KOPT-K1 (cell line): ENCODE results near the gene PSME1.

ENCODE experiments used
- H3K27ac ChIP-seq: fragments of 200-600 bp; sonication (generic); 2 replicates; pipeline ENCODE4 v1.5.1; 2016; ENCODE audit warnings: antibody characterized with exemption, mild to moderate bottlenecking, low read depth, low read length; ENCODE audit not compliant: poor library complexity, severe bottlenecking
- H3K36me3 ChIP-seq: fragments of 200-600 bp; sonication (generic); 2 replicates; pipeline ENCODE4 v1.5.1; 2017; ENCODE audit warnings: antibody characterized with exemption, mild to moderate bottlenecking, low read length, moderate library complexity; ENCODE audit not compliant: insufficient read depth
- H3K9me3 ChIP-seq: fragments of 200-600 bp; sonication (generic); 2 replicates; pipeline ENCODE4 v1.5.1; 2017; ENCODE audit warnings: antibody characterized with exemption, low read length, mild to moderate bottlenecking; ENCODE audit not compliant: insufficient read depth, poor library complexity, severe bottlenecking

PSME1 gene

DNA sequence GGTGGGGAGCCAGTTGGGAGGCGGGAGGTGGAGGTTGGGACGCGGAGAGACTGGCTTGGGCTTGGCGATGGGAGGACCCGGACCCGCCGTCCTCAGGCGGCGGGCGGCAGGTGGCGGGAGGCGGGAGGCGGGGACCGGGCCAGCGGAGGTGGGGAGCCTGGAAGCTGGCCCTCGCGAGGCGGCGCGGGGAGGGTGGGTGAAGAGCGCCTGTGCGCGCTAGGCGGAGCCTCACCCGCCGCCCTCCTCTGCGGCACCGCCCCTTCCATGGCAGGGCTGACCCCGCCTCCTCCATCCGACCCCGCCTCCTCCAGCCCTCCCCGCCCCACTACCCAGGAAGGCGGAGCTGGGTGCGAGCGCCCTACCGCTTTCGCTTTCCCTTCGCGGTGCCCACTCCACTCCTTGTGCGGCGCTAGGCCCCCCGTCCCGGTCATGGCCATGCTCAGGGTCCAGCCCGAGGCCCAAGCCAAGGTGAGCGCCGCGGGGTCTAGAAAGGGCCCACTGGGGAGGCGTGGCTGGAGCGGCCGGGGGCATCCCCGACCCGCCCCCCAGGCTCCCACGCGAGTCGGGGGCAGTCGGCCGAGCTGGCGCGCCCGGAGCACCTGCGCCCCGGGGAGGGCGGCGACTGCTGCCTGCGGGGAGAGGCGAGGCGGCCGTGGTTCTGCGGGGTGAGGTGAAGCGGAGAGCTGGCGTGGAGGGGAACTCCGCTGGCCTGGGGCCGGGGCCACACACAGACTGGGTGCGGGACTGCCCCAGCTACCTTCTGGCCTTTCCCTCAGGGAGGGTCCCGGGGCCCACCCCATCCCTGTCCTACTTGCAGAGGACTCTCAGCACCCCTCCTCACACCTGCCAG lies at the start of gene PSME1:
Gene PSME1, plus strand, starts transcription at position 361 of the 850 bp plus-strand sequence. Its CDS starts 69 bp downstream, at position 430.
- Histone ChIP-seq H3K36me3 (peaks cover 29% of the 10 kb centered on the region), H3K9me3 (no peaks in the 10 kb centered on the region), H3K27ac (peak within 1 kb of the TSS; percentile 94)

DNA sequence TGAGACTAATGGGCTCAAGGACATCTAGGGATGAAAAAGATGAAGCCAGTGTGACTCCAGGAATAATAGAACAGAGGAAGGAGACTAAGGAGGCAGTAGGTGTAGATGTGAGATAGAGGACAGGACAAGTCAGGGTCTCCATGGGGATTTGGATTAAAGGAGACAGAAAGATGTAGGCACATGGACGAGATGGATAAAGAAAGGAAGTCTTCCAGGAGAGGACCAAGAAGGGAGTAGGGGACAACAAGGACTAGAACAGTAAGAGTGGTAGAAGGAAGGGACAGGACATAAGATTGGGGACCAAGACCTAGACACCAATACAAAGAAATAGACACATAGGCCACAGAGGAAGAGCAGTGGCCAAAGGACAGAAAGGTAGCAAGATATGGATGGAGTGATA lies 49.0 kb upstream of the PSME1 start:
- Histone ChIP-seq H3K27ac (no peak overlapping the region), H3K9me3 (no peaks in the 10 kb centered on the region)

DNA sequence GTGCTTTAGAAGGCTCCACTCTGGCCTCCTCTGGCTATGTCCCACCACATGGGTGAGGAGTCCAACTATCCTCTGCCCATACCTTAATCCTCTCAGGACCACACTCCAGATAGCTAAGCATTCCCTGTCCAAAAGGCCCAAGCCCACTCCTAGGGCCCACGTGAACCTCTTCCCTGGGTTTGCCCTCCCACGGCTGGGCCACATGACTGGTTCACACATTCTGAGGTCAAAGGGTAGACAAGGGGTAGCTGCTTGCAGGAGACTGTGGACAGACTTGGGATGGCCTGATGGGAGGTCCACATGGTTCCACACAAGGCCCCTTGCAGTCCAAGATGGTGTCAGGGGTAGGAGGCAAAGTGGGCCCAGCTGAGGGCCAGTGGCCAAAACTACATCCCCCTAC lies 47.9 kb upstream of the PSME1 start:
- Histone ChIP-seq H3K9me3 (no peaks in the 10 kb centered on the region), H3K36me3 (no peaks in the 10 kb centered on the region)

More for the DNA sequence above, 49.0 kb upstream of the PSME1 start:
- no peaks in the 10 kb centered on the region for H3K36me3 ChIP-seq

DNA sequence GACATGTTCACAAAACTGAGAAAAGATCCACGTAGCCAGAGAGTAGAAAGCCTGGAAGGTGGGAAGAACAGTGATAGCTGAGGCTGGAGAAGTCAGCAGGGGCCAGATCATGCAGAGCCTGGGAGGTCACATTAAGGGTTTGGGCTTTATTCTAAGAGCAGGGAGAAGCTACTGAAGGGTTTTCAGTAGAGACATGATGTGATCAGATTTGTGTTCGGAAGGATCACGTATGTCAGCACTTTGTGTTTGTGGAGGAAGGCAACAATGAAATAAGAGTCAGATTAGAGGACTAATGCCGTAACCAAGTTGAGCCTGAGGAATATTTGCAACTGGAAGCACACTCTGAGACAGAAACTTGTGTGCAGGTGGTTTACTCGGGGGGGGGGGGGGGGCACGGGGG lies 46.1 kb upstream of the PSME1 start:
- H3K36me3 ChIP-seq, result no peaks in the 10 kb centered on the region
- no peak overlapping the region for H3K27ac ChIP-seq
- H3K9me3 ChIP-seq, result no peaks in the 10 kb centered on the region

More for the DNA sequence above, 47.9 kb upstream of the PSME1 start:
- H3K27ac ChIP-seq, result no peak overlapping the region

DNA sequence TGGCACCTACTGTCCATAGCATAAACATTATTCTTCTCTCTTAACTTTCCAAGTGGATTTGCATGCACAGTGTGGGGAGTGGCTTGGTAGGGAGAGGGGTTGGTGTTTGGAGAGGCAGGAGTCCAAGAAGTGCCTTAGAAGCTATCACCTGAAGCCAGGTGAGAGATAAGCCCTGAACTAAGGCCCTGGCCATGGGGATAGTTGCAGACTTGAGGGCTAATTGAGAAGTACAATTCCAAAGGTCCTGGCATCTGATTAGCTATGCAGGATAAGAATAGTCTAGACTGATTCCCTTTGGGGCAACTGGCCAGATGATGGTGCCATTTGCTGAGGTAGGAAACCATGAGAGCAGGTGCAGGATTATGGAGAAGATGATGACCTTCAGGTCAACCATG lies 43.9 kb upstream of the PSME1 start:
- Histone ChIP-seq H3K9me3 (no peaks in the 10 kb centered on the region), H3K27ac (no peak overlapping the region), H3K36me3 (no peaks in the 10 kb centered on the region)

DNA sequence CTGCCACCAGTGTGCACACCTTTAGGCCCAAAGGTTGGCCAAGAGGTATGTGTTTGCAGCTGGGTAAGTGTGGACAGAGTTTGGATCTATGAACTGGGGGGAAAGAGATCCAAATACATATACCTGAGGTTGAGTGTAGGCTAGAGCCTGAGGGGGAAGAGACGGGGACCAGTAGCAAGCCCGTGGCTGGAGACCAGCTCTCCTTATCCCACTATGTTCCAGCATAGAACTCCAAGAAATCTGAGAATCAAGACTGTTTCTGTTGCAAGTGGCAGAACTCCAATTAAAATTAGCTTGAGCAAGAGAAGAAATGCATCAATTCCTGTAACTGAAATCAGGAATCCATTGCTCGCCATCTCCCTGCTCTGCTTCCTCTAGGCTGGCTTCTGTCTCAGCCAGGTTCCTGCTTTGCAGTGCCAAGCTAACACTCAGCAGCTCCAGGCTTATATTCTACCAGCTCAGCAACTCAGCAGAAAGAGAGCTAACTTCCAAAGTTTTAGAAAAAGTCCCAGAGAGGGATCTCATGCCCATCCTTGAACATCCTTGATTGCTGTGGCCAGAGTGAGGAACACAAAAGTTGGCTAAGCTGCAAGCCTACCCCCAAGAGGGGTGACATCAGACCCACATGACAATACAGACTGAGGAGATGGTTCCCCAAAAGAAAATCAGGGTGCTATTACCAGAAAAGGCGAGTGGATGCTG lies 43.3 kb upstream of the PSME1 start:
- H3K36me3 ChIP-seq, result no peaks in the 10 kb centered on the region
- no peaks in the 10 kb centered on the region for H3K9me3 ChIP-seq
- no peak overlapping the region for H3K27ac ChIP-seq

DNA sequence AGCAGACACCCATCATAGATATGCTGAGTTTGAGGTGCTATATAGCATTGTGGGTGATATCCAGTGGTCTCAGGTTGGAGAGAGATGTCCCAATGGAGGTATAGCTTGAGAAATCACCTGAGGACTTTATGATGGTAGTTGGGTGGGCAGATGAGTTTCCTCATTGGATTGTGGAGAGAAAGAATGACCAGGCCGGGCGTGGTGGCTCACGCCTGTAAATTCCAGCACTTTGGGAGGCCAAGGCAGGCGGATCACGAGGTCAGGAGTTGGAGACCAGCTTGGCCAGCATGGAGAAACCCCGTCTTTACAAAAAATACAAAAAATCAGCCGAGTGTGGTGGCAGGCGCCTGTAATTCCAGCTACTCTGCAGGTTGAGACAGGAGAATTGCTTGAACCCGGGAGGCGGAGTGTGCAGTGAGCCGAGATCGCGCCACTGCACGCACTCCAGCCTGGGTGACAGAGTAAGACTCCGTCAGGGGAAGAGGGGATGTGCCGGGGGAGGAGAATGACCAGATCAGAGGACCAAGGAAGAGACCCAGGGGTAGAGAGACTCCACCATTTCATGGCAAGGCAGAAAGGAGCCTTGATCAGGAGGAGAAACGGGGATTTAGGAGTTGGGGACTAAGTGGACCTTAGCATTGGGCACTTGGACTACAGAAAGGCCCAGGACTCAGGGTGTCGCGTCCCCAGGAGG lies 42.6 kb upstream of the PSME1 start:
- Histone ChIP-seq H3K36me3 (no peaks in the 10 kb centered on the region), H3K27ac (peak overlapping the region; percentile 79), H3K9me3 (no peaks in the 10 kb centered on the region)

DNA sequence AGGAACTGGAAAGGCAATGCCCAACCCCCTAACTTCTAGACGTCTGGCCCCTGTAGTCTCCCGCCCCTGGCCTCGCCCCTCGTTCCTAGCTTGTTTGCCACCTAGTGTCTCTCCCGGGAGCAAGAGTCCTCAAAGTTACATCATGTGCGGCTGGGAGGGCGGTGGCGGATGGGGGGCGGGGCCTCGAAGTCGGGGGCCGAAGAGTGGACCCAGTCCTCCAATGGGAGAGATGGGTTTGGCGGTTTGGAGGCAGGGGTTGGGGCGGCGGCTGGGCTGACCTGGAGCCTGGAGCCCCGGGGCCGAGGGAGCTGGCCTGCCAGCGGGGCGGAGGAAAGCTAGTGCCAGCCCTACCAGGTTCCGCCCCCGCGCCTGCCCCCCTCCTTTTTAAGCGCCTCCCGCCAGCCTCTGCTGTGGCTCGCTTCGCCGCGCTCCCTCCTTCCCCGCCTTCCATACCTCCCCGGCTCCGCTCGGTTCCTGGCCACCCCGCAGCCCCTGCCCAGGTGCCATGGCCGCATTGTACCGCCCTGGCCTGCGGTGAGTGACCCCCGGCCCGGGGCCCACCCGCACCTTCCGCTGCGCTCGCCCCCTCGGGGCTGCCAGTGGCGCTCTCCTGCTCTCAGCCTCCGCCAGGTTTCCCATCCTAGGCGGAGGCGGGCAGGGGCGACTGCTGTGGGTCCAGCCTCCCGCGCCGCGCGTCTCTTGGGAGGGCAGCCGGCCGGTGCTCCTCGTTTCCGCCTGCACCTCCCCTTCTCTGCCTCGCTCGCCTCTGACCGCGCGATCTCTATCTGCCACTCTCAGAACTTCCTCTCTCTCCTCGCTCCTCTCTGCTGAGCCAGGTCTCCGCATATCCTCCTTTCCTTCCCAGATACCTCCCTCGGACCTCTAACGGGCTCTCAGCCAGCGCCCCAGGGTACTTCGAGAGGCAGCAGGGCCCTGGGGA lies 41.8 kb upstream of the PSME1 start, which contains the start of gene PCK2:
Gene PCK2, plus strand, starts transcription at position 411 of the 940 bp plus-strand sequence. Its CDS starts 95 bp downstream, at position 506.
- H3K9me3 ChIP-seq, result no peaks in the 10 kb centered on the region
- H3K27ac ChIP-seq, result peak within 1 kb of the TSS; percentile 79
- H3K36me3 ChIP-seq, result no peaks in the 10 kb centered on the region; the same call in 1 of the 2 replicates

DNA sequence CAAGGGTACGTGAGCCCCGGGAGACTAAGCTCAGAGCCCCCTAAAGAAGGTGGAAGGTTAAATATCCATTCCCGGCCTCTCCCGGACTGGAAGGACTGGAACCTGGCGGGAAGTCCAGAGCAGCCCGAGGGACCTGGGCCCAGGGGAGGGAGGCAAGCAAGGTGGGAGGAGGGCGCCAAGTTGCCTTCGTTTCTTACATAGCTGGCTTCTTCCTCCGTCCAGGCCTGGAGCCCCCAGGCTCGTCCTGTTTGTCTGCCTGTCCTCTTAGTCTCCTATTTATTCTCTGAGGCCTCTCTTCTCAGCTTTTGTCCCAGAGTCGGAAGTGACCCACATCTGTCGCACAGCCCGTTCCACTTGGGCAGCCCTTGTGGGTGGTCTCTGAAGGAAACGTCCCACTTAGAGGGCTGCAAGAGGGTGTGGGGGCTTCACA lies 41.1 kb upstream of the PSME1 start:
- H3K9me3 ChIP-seq, result no peaks in the 10 kb centered on the region
- H3K27ac ChIP-seq, result peak overlapping the region; percentile 79
- H3K36me3 ChIP-seq, result no peaks in the 10 kb centered on the region; the same call in 1 of the 2 replicates

DNA sequence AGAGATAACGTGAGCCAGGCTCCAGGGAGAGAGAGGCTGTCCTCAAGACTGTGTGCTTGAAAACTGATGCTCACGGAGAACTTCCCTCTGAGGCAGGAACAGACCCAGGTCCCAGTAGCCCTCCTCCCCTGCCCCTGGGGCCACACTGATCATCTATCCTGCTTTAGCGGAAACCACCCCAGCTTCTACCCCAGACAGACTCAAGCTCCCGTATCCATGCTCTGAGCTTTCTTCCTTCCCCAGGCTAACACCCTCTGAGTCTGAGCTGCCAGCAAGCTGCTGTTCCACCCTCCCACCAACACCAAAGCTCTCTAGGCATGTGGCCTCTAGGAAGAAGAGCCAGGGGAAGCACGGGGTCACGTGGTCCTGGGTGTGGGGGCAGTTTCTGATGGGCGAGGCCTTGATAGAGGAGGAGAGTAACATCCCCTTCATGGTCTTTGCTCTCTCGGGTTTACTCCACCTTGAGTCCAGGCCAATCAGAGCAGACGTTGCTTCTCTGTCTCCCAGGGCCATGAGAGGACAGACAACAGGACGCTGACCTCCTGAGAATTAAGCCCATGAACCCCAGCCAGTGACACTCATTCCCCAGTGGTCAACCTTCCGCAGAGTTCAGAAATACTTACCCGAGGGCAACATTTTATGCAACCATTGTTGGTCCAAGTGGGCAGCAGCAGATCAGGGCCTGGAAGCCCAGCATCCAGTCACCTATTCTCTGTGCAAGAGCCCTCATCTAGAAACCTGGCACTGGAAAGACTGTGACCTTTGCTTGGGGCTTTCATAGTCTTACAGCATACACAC lies 40.5 kb upstream of the PSME1 start:
- Histone ChIP-seq H3K36me3 (no peaks in the 10 kb centered on the region; the same call in 1 of the 2 replicates), H3K27ac (peak overlapping the region; percentile 79), H3K9me3 (no peaks in the 10 kb centered on the region)

DNA sequence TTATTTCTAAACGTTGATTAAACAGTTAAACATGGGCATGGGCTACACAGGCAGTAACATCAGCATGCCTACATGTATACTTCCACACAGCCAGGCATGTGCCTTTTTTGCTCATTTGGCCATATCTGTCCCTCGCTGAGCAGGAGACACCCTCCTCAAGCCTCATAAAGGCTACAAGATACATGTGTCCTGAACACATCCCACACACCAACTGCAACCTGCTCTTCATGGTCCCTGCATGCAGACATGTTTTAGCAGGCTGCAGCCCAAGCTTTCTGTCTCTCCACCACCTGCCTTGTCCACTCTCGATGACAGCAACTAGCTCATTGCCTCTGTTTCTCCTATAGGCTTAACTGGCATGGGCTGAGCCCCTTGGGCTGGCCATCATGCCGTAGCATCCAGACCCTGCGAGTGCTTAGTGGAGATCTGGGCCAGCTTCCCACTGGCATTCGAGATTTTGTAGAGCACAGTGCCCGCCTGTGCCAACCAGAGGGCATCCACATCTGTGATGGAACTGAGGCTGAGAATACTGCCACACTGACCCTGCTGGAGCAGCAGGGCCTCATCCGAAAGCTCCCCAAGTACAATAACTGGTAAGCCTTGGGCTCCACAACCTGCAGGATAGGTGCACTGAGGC lies 39.3 kb upstream of the PSME1 start:
- Histone ChIP-seq H3K27ac (no peak overlapping the region), H3K9me3 (no peaks in the 10 kb centered on the region), H3K36me3 (no peaks in the 10 kb centered on the region; the same call in 1 of the 2 replicates)

DNA sequence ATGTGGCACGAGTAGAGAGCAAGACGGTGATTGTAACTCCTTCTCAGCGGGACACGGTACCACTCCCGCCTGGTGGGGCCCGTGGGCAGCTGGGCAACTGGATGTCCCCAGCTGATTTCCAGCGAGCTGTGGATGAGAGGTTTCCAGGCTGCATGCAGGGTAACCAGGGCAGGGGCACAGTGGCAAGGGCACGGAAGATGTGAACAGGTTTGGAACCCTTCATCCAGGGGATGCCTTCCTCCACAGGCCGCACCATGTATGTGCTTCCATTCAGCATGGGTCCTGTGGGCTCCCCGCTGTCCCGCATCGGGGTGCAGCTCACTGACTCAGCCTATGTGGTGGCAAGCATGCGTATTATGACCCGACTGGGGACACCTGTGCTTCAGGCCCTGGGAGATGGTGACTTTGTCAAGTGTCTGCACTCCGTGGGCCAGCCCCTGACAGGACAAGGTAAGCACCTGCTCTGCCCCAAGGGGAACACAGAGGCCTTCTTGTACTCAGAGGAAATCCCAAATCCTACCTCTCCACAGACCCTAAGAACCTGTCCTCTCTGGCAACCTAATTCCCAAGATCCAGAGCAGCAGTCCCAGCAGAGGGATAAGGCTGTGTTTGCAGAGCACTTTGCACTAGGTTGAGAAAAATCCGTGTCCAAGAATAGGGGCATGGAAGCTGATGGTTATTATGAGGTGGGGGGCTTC lies 37.6 kb upstream of the PSME1 start:
- H3K36me3 ChIP-seq, result no peaks in the 10 kb centered on the region; the same call in 1 of the 2 replicates

More for the DNA sequence above, 37.6 kb upstream of the PSME1 start:
- Histone ChIP-seq H3K9me3 (no peaks in the 10 kb centered on the region), H3K27ac (no peak overlapping the region)
